Activated CD8-positive, alpha-beta memory T cell treated with anti-CD3 and anti-CD28 coated beads for 4 hours (primary cell): ENCODE data around the gene WDTC1.
"Not testable (repeated sequence)": the region's sequence is repeated elsewhere in the genome, so short reads cannot be mapped to it uniquely, and the experiment has no call there.

Source experiments
- DNase-seq, 2 donors: peaks; one replicate each; pipeline ENCODE4 v3.0.0-alpha.2; 2020; ENCODE audit warnings: low read depth in 2 of 2

Gene WDTC1, protein sequence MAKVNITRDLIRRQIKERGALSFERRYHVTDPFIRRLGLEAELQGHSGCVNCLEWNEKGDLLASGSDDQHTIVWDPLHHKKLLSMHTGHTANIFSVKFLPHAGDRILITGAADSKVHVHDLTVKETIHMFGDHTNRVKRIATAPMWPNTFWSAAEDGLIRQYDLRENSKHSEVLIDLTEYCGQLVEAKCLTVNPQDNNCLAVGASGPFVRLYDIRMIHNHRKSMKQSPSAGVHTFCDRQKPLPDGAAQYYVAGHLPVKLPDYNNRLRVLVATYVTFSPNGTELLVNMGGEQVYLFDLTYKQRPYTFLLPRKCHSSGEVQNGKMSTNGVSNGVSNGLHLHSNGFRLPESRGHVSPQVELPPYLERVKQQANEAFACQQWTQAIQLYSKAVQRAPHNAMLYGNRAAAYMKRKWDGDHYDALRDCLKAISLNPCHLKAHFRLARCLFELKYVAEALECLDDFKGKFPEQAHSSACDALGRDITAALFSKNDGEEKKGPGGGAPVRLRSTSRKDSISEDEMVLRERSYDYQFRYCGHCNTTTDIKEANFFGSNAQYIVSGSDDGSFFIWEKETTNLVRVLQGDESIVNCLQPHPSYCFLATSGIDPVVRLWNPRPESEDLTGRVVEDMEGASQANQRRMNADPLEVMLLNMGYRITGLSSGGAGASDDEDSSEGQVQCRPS

DNA sequence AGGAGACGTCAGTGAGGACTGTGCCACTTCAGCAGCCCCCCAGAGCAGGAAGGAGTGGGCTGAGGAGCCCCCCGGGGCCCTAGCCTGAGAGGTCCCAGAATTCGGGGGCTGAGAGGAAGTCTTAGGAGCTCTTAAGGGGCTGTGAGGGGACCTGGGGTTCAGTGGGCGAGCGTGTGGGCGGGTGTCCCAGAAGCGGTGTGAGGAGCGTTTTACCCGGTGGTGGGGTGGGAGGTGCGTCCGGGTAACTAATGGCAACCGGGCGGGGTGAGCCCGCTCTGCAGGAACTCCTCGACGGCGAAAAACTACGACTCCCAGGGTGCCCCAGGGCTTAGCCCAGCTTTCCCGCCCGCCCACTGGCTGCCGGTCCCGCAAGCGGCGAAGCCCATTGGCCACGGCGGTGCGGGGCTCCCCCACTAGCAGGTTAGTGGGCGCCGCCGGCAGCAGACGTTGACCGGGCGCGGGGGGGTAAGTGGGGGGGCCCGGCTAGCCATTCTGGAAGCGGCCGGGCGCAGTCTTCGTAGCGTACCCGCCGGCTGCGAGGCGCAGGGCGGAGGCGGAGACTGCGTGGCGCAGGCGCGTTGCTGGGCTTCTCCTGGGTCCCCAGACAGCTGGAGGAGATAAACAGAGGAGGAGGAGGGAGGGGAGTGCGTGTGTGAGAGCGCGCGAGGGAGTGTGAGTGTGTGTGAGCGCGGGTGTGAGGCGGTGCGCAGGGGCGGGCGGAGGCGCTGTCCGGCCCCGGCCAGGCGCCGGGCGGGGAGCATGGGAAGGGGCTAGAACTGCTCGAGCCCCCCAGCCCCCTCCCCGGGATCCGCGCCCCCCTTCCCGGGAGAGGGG lies at the start of gene WDTC1:
Gene WDTC1, plus strand, starts transcription at position 584 of the 834 bp plus-strand sequence. CDS start 26,423 bp downstream, outside the sequence.
- DNase-seq = peak; percentile 97

DNA sequence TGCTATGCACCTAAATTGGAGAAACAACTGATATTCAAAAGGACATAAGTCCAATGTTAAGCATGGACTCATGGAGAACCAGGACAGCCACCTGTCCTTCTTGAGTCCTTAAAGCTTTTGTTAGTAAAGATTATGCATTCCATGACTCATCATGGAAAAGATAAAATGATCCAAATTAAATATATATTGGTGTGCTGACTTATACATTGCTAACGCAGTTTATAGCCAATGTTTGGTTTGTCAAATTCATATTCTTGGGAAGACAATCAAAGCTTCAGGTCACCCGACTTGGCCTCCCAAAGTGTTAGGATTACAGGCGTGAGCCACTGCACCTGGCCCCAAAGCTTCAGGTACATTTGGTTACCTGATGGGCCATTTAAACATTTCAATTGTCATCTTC lies 49.8 kb upstream of the WDTC1 start:
- DNase-seq = not testable (repeated sequence)

DNA sequence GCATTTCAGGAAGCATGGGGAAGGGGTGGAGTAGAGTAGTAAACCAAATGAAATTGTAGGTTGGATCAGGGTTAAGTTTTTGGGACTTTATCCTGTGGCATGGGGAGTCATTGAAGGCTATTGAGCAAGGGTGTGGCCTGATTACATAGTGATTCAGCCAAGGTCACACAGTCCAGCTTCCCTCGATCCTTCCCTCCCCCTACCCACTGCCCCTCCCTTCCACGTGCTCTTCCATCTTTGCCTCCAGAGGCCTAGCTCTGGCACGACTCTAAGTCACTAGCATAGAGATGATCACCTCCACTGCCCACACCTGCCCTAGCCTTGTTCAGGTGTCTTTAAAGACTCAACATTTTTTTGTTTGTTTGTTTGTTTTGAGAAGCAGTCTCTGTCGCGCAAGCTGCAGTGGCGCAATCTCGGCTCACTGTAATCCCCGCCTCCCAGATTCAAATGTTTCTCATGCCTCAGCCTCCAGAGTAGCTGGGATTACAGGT lies 42.3 kb upstream of the WDTC1 start:
- DNase-seq = no peak

DNA sequence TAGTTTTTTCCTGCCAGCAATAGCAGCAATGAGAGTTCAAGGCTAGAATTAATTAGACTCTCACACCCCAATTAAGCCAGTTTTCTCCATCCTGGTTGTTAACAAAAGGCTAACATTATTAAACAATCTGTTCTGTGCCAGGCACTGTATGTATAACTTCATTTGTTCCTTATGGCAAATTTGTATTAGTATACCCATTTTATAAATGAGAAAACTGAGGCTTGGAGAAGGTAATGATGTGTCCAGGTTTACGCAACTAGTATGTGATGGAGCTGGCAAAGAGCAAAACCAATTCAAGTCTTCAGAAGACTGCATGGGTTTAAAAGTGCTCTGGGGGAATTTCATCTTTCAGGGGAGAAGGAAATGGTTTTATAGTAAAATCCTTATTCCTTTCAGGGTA lies 41.2 kb upstream of the WDTC1 start:
- no peak for DNase-seq

DNA sequence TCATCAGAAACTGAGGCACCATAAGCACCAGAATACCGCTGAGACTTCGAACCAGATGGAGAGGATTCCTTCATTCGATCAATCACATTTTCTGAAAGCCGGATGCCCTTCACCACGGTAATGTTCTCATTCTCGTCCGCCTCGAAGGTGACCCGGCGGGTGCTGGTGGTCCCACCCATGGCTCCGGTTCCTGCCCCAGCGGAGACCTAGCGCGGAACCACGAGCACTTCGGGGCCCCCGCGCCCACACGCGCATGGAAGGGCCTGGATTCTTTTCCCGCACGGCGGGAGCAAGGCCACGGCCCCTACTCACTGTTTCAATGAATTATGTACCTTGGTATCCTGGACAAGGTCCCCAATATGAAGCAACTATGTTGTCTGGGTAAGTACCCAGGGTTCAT lies 33.1 kb upstream of the WDTC1 start:
- no peak for DNase-seq

DNA sequence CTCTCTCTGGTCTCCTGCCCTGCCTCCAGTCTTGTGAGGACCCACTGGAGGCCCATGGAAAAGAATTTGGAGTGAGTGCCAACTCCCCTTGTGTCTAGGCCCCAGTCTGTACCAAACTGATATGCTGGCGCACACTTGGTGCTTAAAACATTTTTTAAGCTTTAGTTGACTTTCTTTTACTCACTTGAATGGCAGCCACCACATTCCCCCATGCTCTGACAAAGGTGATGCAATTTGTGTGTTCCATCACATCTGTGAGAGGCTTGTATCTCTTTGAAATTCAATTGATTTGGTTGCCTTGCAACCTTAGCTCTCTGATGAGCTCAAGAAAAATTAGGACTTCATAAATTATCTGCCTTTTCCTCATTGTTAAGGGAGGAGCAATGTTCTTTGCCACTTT lies 30.5 kb upstream of the WDTC1 start:
- no peak for DNase-seq

DNA sequence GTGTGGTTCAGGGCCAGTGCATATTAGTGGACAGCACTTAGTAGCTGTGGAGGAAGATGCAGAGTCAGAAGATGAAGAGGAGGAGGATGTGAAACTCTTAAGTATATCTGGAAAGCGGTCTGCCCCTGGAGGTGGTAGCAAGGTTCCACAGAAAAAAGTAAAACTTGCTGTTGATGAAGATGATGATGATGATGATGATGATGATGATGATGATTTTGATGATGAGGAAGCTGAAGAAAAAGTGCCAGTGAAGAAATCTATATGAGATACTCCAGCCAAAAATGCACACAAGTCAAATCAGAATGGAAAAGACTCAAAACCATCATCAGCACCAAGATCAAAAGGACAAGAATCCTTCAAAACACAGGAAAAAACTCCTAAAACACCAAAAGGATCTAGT lies 27.2 kb upstream of the WDTC1 start:
- DNase-seq = not testable (repeated sequence)

DNA sequence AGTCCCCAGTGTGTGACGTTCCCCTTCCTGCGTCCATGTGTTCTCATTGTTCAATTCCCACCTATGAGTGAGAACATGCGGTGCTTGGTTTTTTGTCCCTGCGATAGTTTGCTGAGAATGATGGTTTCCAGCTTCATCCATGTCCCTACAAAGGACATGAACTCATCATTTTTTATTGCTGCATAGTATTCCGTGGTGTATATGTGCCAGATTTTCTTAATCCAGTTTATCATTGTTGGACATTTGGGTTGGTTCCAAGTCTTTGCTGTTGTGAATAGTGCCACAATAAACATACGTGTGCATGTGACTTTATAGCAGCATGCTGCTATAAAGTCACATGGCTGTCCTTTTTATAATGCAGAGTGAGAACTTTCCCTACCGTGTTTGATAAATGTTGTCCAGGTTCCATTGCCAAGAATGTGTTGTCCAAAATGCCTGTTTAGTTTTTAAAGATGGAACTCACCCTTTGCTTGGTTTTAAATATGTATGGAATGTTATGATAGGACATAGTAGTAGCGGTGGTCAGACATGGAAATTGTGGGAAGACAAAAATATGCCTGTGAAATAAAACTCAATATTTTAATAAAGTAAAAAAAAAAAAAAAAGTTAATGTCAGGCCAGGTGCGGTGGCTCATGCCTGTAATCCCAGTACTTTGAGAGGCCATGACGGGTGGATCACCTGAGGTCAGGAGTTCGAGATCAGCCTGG lies 26.1 kb upstream of the WDTC1 start:
- not testable (repeated sequence) for DNase-seq

DNA sequence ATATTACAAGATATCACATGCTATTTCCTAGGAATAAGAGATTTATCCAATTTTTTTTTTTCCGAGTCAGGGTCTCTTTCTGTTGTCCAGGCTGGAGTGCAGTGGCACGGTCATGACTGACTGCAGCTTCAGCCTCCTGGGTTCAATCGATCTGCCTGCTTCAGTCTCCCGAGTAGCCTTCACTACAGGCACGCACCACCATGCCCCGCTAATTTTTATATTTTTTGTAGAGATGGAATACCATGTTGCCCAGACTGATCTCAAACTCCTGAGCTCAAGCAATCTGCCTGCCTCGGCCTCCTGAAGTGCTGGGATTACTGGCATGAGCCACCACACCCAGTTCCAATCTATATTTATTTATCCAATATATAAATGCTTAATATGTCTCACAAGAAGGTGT lies 18.0 kb upstream of the WDTC1 start:
- DNase-seq = no peak

DNA sequence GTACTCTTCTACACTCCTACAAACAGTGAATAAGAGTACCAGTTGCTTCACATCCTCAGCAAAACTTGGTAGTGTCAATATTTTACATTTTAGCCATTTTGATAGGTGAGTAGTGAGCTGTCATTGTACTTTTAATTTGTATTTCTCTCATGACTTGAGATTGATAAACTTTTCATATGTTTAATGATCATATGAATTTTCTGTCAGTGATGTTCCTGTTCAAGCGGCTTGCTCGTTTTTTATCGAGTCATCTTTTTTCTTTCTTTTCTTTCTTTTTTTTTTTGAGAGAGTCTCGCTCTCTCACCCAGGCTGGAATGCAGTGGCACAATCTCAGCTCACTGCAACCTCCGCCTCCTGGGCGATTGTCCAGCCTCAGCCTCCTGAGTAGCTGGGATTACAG lies 17.0 kb upstream of the WDTC1 start:
- no peak for DNase-seq

DNA sequence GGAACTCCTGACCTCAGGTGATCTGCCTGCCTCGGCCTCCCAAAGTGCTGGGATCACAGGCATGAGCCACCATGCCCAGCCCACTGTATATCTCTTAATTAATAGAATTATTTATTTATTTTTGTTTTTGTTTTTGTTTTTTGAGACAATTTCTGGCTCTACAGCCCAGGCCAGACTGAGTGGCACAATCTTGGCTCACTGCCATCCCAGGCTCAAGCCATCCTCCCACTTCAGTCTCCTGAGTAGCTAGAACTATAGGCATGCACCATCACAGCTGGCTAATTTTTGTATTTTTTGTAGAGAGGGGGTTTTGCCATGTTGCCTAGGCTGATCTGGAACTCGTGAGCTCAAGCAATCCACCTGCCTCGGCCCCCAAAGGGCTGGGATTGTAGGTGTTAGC lies 15.7 kb upstream of the WDTC1 start:
- no peak for DNase-seq

DNA sequence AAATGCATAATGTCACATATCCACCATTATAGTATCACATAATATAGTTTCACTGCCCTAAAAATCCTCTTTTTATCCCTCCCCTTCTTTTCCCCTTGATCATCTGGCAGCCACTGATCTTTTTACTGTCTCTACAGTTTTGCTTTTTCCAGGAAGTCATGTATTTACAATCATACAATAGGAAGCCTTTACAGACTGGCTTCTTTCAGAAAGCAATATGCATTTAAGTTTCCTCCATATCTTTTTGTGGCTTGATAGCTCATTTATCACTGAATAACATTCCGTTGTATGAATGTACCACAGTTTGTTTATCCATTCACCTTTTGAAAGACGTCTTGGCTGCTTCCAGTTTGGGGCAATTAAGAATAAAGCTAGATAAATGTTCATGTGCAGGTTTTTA lies 14.3 kb upstream of the WDTC1 start:
- no peak for DNase-seq

DNA sequence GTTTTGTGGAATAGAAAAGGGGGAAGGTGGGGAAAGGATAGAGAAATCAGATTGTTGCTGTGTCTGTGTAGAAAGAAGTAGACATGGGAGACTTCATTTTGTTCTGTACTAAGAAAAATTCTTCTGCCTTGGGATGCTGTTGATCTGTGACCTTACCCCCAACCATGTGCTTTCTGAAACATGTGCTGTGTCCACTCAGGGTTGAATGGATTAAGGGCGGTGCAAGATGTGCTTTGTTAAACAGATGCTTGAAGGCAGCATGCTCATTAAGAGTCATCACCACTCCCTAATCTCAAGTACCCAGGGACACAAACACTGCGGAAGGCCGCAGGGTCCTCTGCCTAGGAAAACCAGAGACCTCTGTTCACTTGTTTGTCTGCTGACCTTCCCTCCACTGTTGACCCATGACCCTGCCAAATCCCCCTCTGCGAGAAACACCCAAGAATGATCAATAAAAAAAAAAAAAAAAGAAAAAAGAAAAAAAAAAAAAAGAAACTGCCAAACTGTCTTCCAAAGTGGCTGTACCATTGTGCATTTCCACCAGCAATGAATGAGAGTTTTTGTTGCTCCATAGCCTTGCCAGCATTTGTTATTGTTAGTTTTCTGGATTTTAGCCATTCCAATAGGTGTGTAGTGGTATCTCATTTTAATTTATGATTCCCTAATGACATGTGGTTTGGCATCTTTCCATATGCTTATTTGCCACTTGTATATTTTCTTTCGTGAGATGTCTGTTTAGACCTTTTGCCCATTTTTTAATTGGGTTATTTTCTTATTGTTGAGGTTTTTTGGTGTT lies 13.5 kb upstream of the WDTC1 start:
- DNase-seq = not testable (repeated sequence)

DNA sequence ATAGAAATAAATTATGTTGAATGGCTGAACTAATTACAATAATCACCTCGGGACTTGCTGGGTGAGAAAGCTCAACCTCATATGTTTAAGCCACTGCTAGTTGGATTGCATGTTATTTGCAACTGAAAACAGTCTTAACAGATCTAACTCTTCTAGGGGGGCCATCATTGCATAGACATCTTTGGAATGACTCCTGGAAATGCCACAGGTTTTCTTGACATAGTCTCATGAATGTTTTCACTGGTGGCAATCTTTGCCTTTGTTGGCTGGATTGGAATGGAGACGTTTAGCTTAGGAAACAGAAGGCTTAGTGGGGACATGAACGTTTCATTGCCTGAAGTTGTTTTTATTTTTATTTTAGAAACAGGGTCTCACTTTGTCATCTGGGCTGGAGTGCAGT lies 8.8 kb upstream of the WDTC1 start:
- no peak for DNase-seq

DNA sequence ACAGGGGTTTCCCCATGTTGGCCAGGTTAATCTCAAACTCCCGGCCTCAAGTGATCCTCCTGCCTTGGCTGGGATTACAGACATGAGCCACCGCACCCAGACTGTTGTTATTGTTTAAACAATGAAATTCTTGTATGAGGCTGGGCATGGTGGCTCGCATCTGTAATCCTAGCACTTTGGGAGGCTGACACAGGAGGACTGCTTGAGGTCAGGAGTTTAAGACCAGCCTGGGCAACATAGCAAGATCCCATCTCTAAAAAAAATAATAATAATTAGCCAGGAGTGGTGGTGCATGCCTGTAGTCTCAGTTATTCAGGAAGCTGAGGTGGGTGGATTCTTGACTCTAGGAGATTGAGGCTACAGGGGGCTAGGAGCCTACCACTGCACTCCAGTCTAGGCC lies 6.7 kb upstream of the WDTC1 start:
- no peak for DNase-seq

DNA sequence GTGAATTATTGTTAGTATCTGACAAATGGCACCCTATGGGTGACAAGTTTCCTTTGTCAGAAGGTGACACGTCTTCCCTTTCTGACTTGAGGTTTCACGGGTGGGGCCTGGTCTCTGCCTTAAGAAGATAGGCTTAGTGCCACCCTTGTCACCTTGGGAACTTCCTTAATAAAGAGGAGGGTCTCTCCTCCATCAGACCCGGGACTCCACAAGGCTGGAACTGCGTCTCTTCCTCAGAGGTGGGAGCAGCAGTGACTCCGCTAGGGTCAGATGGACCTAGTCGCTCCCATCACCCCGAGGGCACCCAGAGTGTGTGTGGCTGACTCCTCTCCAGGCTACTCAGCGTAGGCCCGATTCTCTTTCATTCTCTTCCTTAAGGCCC lies 774 bp upstream of the WDTC1 start:
- peak in 1 of 2 donors; percentile 5 for DNase-seq

DNA sequence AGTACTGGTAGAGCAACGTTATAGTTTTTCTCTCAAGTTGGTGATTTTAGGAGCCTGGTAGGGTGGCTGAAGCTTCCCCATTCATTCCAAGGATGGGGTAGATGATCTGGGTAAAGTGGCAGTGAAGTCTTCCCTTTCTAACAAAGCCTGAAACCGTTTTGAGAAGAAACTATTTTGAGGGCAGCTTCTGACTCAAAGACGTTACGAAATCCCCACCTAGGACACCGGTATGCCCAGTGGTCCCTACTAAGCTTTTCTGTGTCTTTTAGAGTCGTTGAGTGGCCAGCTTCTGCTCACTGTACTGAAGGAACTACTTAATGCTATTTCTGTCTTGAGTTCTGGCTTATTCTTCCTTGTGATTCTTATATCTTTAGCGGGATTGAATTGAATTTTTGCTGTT lies 1.4 kb downstream of the WDTC1 start:
- DNase-seq = no peak

DNA sequence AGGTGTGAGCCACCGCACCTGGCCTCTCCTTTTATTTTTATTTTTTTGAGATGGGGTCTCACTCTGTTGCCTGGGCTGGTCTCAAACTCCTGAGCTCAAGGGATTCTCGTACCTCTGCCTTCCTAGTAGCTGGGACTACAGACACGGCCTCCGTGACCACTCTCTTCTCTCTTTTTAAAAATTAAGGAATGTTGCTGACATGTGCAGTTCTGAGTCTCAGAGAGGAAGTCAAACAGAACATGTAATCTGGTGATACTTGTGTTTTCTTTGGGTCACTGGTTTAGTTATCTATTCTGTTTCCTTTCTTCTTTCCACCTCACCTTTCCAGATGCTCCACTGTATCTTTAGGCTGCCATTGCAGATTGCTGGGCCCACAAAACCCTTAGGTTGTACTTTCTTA lies 2.7 kb downstream of the WDTC1 start:
- DNase-seq = no peak

DNA sequence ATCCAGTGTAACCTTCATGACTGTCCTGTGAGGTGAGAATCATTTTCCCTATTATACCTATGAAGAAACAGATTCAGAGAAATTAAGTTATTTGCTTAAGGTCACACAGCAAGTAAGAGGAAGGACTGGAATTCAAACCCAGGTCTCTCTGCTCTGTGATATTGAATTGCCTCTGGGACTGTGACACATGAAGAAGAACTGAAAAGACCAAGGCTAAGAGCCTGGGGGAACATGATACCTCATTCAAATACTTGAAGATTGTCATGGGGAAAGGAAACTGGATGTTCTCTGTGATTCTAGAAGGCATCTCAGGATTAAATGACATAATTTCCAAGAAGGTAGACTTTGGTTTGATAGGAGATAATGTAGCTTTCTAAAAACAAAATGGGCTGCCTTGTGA lies 3.6 kb downstream of the WDTC1 start:
- DNase-seq = no peak

DNA sequence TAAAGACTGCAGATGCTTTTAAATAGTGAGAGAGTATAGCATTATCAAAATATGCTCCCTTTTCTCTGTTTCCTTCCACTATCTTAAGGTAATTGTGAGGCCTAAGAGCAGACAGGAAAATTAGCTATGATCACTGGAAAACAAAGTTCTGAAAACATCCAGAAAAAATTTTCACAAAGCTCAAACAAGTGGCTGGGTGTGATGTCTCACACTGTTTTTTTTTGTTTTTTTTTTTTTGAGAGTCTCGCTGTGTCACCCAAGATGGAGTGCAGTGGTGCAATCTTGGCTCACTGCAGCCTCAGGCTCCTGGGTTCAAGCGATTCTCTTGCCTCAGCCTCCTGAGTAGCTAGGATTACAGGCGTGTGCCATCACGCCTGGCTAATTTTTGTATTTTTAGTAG lies 7.2 kb downstream of the WDTC1 start:
- no peak for DNase-seq

DNA sequence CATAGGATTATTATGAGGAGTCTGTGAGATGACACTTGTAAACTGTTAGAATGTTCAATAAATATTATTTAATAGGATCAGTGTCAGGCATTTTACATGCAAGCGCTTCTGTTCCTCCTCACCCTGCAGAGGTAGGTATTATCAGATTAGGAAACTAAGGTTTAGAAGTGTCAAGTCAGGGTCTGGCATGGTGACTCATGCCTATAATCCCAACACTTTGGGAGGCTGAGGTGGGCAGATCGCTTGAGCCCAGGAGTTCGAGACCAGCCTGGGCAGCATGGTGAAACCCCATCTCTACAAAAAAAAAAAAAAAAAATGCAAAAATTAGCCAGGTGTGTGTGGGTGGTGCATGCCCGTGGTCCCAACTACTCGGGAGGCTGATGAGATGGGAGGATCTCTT lies 9.2 kb downstream of the WDTC1 start:
- DNase-seq = not testable (repeated sequence)
